Loucy (cell line): ENCODE data around the gene JAZF1.
A peak's percentile ranks its signal among the peaks of the same experiment; 100 is the strongest.

Experiments used
- H2AFZ ChIP-seq: fragments of 200-600 bp; sonication (generic); 2 replicates; pipeline ENCODE4 v1.6.0; 2016; ENCODE audit warnings: antibody characterized with exemption, mild to moderate bottlenecking, low read length, moderate library complexity
- H3F3A ChIP-seq: fragments of 200-600 bp; 2 replicates; pipeline ENCODE4 v1.6.0; 2016; ENCODE audit warnings: antibody characterized with exemption, low read depth, mild to moderate bottlenecking
- H3K27me3 ChIP-seq: fragments of 200-600 bp; sonication (generic); 2 replicates; pipeline ENCODE4 v1.6.1; 2014; ENCODE audit warnings: low read length, mild to moderate bottlenecking; ENCODE audit not compliant: insufficient read depth, poor library complexity, severe bottlenecking
- H3K36me3 ChIP-seq: fragments of 200-600 bp; sonication (generic); 2 replicates; pipeline ENCODE4 v1.6.1; 2016; ENCODE audit warnings: low read length; ENCODE audit not compliant: insufficient read depth
- H3K4me1 ChIP-seq: fragments of 200-600 bp; sonication (generic); 2 replicates; pipeline ENCODE4 v1.5.1; 2014; ENCODE audit warnings: low read length, mild to moderate bottlenecking; ENCODE audit not compliant: insufficient read depth, poor library complexity, severe bottlenecking
- H3K4me2 ChIP-seq: fragments of 200-600 bp; sonication (generic); 2 replicates; pipeline ENCODE4 v1.6.0; 2014; ENCODE audit warnings: antibody characterized with exemption, low read length, low read depth, mild to moderate bottlenecking; ENCODE audit not compliant: poor library complexity, severe bottlenecking
- H3K4me3 ChIP-seq: fragments of 200-600 bp; sonication (generic); 2 replicates; pipeline ENCODE4 v1.5.1; 2014; ENCODE audit warnings: low read length, mild to moderate bottlenecking, mixed read lengths; ENCODE audit not compliant: poor library complexity, severe bottlenecking
- H3K79me2 ChIP-seq: fragments of 200-600 bp; sonication (generic); 2 replicates; pipeline ENCODE4 v1.6.1; 2014; ENCODE audit warnings: low read length; ENCODE audit not compliant: insufficient read depth
- H3K9ac ChIP-seq: fragments of 200-600 bp; sonication (generic); 2 replicates; pipeline ENCODE4 v1.6.0; 2014; ENCODE audit warnings: mild to moderate bottlenecking, low read depth, low read length, moderate library complexity; ENCODE audit not compliant: poor library complexity, severe bottlenecking
- H3K9me2 ChIP-seq: fragments of 200-600 bp; sonication (generic); replicated peaks from 2 replicates; pipeline ENCODE4 v1.6.1; 2016; ENCODE audit warnings: low read depth, low read length, mixed read lengths
- H3K9me3 ChIP-seq: fragments of 200-600 bp; sonication (generic); 2 replicates; pipeline ENCODE4 v1.6.1; 2014; ENCODE audit warnings: mild to moderate bottlenecking, antibody characterized with exemption, low read length, low read depth; ENCODE audit not compliant: insufficient read depth
- H4K20me1 ChIP-seq: fragments of 200-600 bp; sonication (generic); 2 replicates; pipeline ENCODE4 v1.6.0; 2014; ENCODE audit warnings: antibody characterized with exemption, low read length, mild to moderate bottlenecking; ENCODE audit not compliant: insufficient read depth, poor library complexity, severe bottlenecking
- CTCF ChIP-seq: fragments of 200-600 bp; sonication (generic); conservative IDR thresholded peaks from 2 replicates; pipeline ENCODE4 v1.5.1; 2014; ENCODE audit warnings: mild to moderate bottlenecking, antibody characterized with exemption, low read length
- EZH2phosphoT487 ChIP-seq: fragments of 200-600 bp; IDR thresholded peaks from 2 replicates; pipeline ENCODE4 v1.6.1; 2018; ENCODE audit warnings: antibody characterized with exemption, mild to moderate bottlenecking, moderate library complexity, borderline replicate concordance

Gene JAZF1

GRCh38 chr7:28201131-28201530 is 20.5 kb upstream of the JAZF1 start:
- Histone ChIP-seq H2AFZ (no peak overlapping the region), H3K4me3 (no peak overlapping the region), H3K9me3 (no peaks in the 10 kb centered on the region), H3F3A (no peaks in the 10 kb centered on the region), H3K9me2 (no peaks in the 10 kb centered on the region), H3K79me2 (no peaks in the 10 kb centered on the region), H4K20me1 (no peaks in the 10 kb centered on the region), H3K36me3 (no peaks in the 10 kb centered on the region), H3K4me1 (peaks cover 29% of the 10 kb centered on the region), H3K4me2 (peak overlapping the region; percentile 4), H3K27me3 (no peaks in the 10 kb centered on the region), H3K9ac (no peak overlapping the region)
- TF ChIP-seq CTCF (no peak), EZH2phosphoT487 (no peak)

- Histone ChIP-seq H3K4me3 (no peak overlapping the region), H3K9me2 (no peaks in the 10 kb centered on the region), H4K20me1 (no peaks in the 10 kb centered on the region), H3K79me2 (no peaks in the 10 kb centered on the region), H3K4me1 (peaks cover 31% of the 10 kb centered on the region), H3K9ac (no peak overlapping the region), H3K4me2 (peak overlapping the region; percentile 29), H2AFZ (peak overlapping the region; percentile 70; the same call in 1 of the 2 replicates), H3K36me3 (no peaks in the 10 kb centered on the region), H3F3A (no peaks in the 10 kb centered on the region), H3K27me3 (no peaks in the 10 kb centered on the region), H3K9me3 (no peaks in the 10 kb centered on the region)
- TF ChIP-seq EZH2phosphoT487: no peak
- no peak for TF ChIP-seq CTCF
Observed at GRCh38 chr7:28200598-28200997, 20.0 kb upstream of the JAZF1 start.

- Histone ChIP-seq H4K20me1 (no peaks in the 10 kb centered on the region), H3K9me2 (no peaks in the 10 kb centered on the region), H3K27me3 (no peaks in the 10 kb centered on the region), H2AFZ (no peak overlapping the region), H3K9ac (no peak overlapping the region), H3K4me3 (no peak overlapping the region), H3K36me3 (no peaks in the 10 kb centered on the region), H3K4me1 (peaks cover 27% of the 10 kb centered on the region), H3K9me3 (no peaks in the 10 kb centered on the region), H3F3A (no peaks in the 10 kb centered on the region), H3K4me2 (no peak overlapping the region), H3K79me2 (no peaks in the 10 kb centered on the region)
- TF ChIP-seq EZH2phosphoT487: no peak
- no peak for TF ChIP-seq CTCF
Observed at GRCh38 chr7:28199021-28199510, 18.5 kb upstream of the JAZF1 start.
